Osteoblast (primary cell): ENCODE results near the gene CD8A. TPM values are rescaled to one million over a fixed set of nuclear protein-coding genes. Genes with fewer than 3 reads are reported as not detected.

ENCODE experiments used
- DNase-seq: peaks from one replicate; pipeline ENCODE4 v3.0.0; 2011; ENCODE audit warnings: low spot score, mixed read lengths; ENCODE audit not compliant: insufficient read length; ENCODE audit errors: missing footprints
- H2AFZ ChIP-seq: 2 replicates; pipeline ENCODE4 v1.6.0; 2011; ENCODE audit warnings: mild to moderate bottlenecking, low read length
- H3K27ac ChIP-seq: 2 replicates; pipeline ENCODE4 v1.5.1; 2011; ENCODE audit warnings: mild to moderate bottlenecking, low read depth, low read length, moderate library complexity
- H3K27me3 ChIP-seq: 2 replicates; pipeline ENCODE4 v1.6.0; 2012; ENCODE audit warnings: mild to moderate bottlenecking, control low read depth, inconsistent platforms, low read length, moderate library complexity; ENCODE audit not compliant: insufficient read depth
- H3K36me3 ChIP-seq: 2 replicates; pipeline ENCODE4 v1.5.1; 2011; ENCODE audit warnings: mild to moderate bottlenecking, low read length, control low read depth, moderate library complexity; ENCODE audit not compliant: insufficient read depth
- H3K4me1 ChIP-seq: 2 replicates; pipeline ENCODE4 v1.5.1; 2011; ENCODE audit warnings: mild to moderate bottlenecking, low read length, control low read depth, moderate library complexity; ENCODE audit not compliant: insufficient read depth
- H3K4me2 ChIP-seq: 2 replicates; pipeline ENCODE4 v1.6.0; 2011; ENCODE audit warnings: mild to moderate bottlenecking, low read length; ENCODE audit not compliant: insufficient read depth
- H3K4me3 ChIP-seq: fragments of 200-600 bp; sonication (generic); 3 replicates; pipeline ENCODE4 v1.5.1; 2012; ENCODE audit warnings: mild to moderate bottlenecking, low read length, inconsistent platforms; ENCODE audit not compliant: insufficient read depth
- H3K79me2 ChIP-seq: 2 replicates; pipeline ENCODE4 v1.6.0; 2012; ENCODE audit warnings: mild to moderate bottlenecking, low read length, control low read depth, inconsistent platforms; ENCODE audit not compliant: insufficient read depth
- H3K9me3 ChIP-seq: 2 replicates; pipeline ENCODE4 v1.5.1; 2011; ENCODE audit warnings: low read depth, low read length, control low read depth
- H4K20me1 ChIP-seq: 2 replicates; pipeline ENCODE4 v1.6.0; 2012; ENCODE audit warnings: mild to moderate bottlenecking, low read length, control low read depth; ENCODE audit not compliant: insufficient read depth
- total RNA-seq: library from RNA; depleted of rRNA; stranded (reverse); fragments of >200 nt; gene quantifications from 2 replicates; pipeline ENCODE4 v1.2.3, GENCODE V29; 2012
- TF ChIP-seq, protein P1 (sequence below): IDR thresholded peaks from 2 replicates; pipeline ENCODE4 v1.5.1; 2011; ENCODE audit warnings: mild to moderate bottlenecking, low read depth, low read length, moderate library complexity; ENCODE audit errors: extremely low read depth

The CD8A gene
- total RNA-seq, 1 donor = not detected

DNA sequence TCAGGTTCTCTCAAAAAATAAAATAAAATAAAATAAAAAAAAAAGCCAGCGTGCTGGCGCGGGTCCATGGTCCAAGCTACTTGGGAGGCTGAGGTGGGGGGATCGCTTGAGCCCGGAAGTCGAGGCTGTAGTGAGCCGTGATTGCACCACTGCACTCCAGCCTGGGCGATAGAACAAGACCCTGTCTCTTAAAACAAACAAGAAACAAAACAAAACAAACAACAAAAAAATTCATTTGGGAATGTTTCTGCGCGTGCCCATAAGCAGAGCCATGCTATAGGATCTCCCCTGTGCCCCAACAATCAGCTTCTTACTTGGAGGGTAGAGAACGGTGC lies 16.4 kb upstream of the CD8A start:
- Histone ChIP-seq H3K4me2 (peak overlapping the region; percentile 79), H4K20me1 (no peaks in the 10 kb centered on the region), H3K36me3 (no peaks in the 10 kb centered on the region), H3K27ac (no peak overlapping the region), H3K27me3 (peaks cover 30% of the 10 kb centered on the region), H3K4me1 (peaks cover 12% of the 10 kb centered on the region), H3K4me3 (peak overlapping the region; percentile 65), H3K9me3 (no peaks in the 10 kb centered on the region), H2AFZ (peak overlapping the region; percentile 67), H3K79me2 (no peaks in the 10 kb centered on the region)
- DNase-seq = no peak
- TF ChIP-seq, protein P1, sequence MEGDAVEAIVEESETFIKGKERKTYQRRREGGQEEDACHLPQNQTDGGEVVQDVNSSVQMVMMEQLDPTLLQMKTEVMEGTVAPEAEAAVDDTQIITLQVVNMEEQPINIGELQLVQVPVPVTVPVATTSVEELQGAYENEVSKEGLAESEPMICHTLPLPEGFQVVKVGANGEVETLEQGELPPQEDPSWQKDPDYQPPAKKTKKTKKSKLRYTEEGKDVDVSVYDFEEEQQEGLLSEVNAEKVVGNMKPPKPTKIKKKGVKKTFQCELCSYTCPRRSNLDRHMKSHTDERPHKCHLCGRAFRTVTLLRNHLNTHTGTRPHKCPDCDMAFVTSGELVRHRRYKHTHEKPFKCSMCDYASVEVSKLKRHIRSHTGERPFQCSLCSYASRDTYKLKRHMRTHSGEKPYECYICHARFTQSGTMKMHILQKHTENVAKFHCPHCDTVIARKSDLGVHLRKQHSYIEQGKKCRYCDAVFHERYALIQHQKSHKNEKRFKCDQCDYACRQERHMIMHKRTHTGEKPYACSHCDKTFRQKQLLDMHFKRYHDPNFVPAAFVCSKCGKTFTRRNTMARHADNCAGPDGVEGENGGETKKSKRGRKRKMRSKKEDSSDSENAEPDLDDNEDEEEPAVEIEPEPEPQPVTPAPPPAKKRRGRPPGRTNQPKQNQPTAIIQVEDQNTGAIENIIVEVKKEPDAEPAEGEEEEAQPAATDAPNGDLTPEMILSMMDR = no peak

DNA sequence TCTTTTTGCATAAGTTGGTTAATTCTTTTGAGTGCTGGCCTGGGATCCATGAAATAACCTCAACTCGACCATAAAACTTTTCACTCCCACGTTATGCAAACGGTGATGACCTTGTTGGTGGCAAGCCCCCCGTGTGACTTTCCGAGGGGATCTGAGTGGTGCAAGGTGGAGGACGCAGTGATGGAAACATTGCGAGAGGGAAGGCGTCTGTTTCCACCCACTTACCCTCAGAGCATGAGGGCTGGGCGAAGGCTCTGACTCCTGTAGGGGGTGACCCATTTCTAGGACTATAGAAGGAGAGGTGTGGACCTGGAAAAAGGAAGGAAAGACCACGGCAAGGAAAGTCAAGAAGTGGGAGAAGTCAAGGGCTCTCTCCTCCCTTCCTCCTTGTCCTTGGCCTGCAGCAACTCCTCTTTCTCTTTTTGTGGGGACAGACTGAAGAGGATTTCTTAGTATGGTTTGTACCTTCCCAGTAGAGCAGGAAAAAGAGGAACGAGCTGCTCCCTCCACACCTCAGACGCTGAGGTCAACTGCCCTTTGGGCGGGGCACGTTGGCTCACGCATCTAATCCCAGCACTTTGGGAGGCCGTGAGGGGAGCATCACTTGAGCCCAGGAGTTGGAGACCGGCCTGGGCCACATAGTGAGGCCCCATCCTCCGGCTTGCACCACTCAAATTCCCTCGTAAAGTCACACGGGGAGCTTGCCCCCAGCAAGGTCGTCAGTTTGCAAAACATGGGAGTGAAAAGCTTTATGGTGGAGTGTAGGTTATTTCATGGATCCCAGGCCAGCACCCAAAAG lies 15.5 kb upstream of the CD8A start:
- TF ChIP-seq, protein P1 = no peak
- no peak for DNase-seq
- Histone ChIP-seq H3K79me2 (no peaks in the 10 kb centered on the region), H2AFZ (no peak overlapping the region), H3K27ac (no peak overlapping the region), H4K20me1 (no peaks in the 10 kb centered on the region), H3K9me3 (no peaks in the 10 kb centered on the region), H3K4me1 (peaks cover 12% of the 10 kb centered on the region), H3K4me2 (no peak overlapping the region), H3K4me3 (no peak overlapping the region), H3K36me3 (no peaks in the 10 kb centered on the region), H3K27me3 (peaks cover 28% of the 10 kb centered on the region)

DNA sequence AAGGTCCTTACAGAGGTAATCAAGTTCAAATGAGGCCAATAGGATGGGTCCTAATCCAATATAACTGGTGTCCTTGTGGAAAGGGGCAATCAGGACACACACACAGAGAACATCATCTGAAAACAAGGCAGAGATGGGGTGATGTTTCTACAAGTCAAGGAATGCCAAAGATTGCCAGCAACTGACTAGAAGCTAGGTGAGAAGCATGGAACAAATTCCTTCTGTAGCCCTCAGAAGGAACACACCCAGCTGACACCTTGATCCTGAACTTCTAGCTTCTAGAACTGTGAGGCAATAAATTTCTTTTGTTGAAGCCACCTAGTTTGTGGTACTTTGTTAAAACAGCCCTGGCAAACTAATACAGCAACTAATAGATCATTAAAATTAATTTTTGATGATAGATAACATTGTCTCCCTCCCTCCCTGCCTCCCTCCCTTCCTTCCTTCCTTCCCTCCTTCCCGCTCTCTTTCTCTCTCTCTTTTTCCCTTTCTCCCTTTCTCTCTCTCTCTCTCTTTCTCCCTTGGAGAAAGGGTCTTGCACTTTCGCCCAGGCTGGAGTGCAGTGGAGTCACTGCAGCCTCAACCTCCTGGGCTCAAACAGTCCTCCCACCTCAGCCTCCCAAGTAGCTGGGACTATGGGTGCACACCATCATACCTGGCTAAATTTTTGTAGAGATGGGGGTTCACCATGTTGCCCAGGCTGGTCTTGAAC lies 10.3 kb upstream of the CD8A start:
- Histone ChIP-seq H3K27ac (no peak overlapping the region), H4K20me1 (no peaks in the 10 kb centered on the region), H3K36me3 (no peaks in the 10 kb centered on the region), H3K79me2 (no peaks in the 10 kb centered on the region), H3K4me2 (no peak overlapping the region), H2AFZ (no peak overlapping the region), H3K4me1 (no peaks in the 10 kb centered on the region), H3K9me3 (no peaks in the 10 kb centered on the region), H3K4me3 (no peak overlapping the region), H3K27me3 (peaks cover 4% of the 10 kb centered on the region)
- TF ChIP-seq, protein P1 = no peak
- DNase-seq = no peak

DNA sequence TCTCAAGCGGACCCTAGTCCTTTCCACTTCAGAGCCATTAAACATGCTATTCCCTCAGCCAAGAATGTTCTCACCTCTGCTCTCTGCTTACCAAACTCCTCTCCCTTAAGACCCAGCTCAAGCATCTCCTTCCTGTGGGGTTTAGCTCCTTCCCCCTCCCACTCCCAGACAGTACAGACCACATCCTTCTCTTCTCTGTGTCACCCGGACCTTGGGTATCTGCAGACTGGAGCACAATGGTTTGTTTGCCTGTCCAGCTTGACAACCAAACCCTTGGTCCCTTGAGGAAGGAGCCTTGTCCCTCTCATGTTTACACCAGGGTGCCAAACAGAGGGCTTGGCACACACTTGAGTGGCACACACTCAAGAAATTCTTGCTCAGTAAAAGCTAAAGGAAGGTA lies 4.1 kb upstream of the CD8A start:
- Histone ChIP-seq H3K36me3 (no peaks in the 10 kb centered on the region), H2AFZ (no peak overlapping the region), H3K27ac (no peak overlapping the region), H3K9me3 (no peaks in the 10 kb centered on the region), H3K4me1 (no peaks in the 10 kb centered on the region), H3K27me3 (peaks cover 51% of the 10 kb centered on the region), H4K20me1 (no peaks in the 10 kb centered on the region), H3K4me2 (no peak overlapping the region), H3K4me3 (no peak overlapping the region), H3K79me2 (no peaks in the 10 kb centered on the region)
- TF ChIP-seq, protein P1 = no peak
- DNase-seq = peak; percentile 9
